AG10803 (cell line): ENCODE measurements around the gene SEC14L5.

Source experiments
- DNase-seq: peaks from one replicate; pipeline ENCODE4 v3.0.0; 2010; ENCODE audit warnings: low read depth
- H3K4me3 ChIP-seq: 2 replicates; pipeline ENCODE4 v1.5.1; 2011; ENCODE audit warnings: mild to moderate bottlenecking, low read length, control low read depth
- TF ChIP-seq, protein P1 (sequence below): conservative IDR thresholded peaks from 2 replicates; pipeline ENCODE4 v1.5.1; 2011; ENCODE audit warnings: mild to moderate bottlenecking, low read length, control low read depth, inconsistent platforms

Gene SEC14L5

GRCh38 chr16:5028950-5029475 is 70.9 kb downstream of the SEC14L5 start:
- no peak for DNase-seq
- no peak overlapping the region for H3K4me3 ChIP-seq
- TF ChIP-seq, protein P1, sequence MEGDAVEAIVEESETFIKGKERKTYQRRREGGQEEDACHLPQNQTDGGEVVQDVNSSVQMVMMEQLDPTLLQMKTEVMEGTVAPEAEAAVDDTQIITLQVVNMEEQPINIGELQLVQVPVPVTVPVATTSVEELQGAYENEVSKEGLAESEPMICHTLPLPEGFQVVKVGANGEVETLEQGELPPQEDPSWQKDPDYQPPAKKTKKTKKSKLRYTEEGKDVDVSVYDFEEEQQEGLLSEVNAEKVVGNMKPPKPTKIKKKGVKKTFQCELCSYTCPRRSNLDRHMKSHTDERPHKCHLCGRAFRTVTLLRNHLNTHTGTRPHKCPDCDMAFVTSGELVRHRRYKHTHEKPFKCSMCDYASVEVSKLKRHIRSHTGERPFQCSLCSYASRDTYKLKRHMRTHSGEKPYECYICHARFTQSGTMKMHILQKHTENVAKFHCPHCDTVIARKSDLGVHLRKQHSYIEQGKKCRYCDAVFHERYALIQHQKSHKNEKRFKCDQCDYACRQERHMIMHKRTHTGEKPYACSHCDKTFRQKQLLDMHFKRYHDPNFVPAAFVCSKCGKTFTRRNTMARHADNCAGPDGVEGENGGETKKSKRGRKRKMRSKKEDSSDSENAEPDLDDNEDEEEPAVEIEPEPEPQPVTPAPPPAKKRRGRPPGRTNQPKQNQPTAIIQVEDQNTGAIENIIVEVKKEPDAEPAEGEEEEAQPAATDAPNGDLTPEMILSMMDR = no peak

GRCh38 chr16:5030251-5030870 is 72.2 kb downstream of the SEC14L5 start:
- no peak for DNase-seq
- no peak overlapping the region for H3K4me3 ChIP-seq
- TF ChIP-seq, protein P1 = no peak

DNA sequence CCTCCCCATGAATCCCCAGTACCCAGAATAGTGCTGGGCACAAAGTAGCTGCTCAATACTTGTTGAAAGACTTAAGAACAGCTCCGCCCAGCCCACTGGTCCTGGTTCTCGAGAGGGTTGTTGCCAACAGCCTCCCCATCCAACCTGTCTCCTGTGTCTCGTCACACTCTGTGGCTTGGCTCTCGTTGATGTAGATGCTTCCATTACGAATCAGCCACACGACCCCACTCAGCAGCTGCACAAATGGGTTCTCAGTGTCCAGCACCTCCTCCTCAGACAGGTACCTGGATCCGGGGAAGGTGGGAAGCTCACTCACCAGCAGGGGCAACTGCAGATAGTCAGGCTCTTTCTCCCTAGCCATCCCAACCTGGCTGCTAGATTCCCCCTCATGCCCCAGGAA is 73.5 kb downstream of the SEC14L5 start:
- TF ChIP-seq, protein P1 = no peak
- no peak overlapping the region for H3K4me3 ChIP-seq
- DNase-seq = no peak

- TF ChIP-seq, protein P1 = no peak
- DNase-seq = no peak
- peak overlapping the region; percentile 86 for H3K4me3 ChIP-seq
Measured at GRCh38 chr16:5032748-5033167, 74.6 kb downstream of the SEC14L5 start.

GRCh38 chr16:5033256-5034166 is 75.4 kb downstream of the SEC14L5 start, which contains the start of gene NAGPA:
Gene NAGPA (minus strand): TSS chr16:5033935. CDS start chr16:5033914, 21 bp downstream.
- TF ChIP-seq, protein P1 = no peak
- DNase-seq = peak; percentile 78
- H3K4me3 ChIP-seq = peak within 1 kb of the TSS; percentile 86

DNA sequence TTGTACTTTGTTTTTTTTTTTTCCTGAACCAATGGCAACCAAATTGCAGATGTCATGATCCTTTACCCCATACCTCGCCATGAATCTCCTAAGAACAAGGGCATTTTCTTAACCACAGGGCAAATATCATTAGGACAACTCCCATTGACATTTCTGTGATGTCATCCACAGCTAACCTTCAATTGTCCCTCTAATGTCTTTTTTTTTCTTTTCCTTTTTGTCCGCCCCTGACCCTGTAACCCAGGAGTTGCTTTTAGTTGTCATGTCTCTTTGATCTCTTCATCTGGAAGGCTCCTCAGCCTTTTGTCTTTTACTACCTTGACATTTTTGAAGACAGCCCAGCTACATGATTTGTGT is 76.0 kb downstream of the SEC14L5 start:
- peak overlapping the region; percentile 86 for H3K4me3 ChIP-seq
- no peak for DNase-seq
- TF ChIP-seq, protein P1 = no peak
